Esophagus squamous epithelium (tissue), 4 donors: ENCODE results near the gene EZH2.

Experiments
- CTCF ChIP-seq, 6 experiments: fragments of 450-650 bp in 4 of 6; fragments of 200-600 bp in 2 of 6; sonication (generic) in 2 of 6; IDR thresholded peaks; one replicate each; pipeline ENCODE4 v1.5.1; 2016 to 2019; ENCODE audit warnings: antibody characterized with exemption in 6 of 6, mild to moderate bottlenecking in 4 of 6, moderate library complexity in 4 of 6
- POLR2A ChIP-seq, 4 donors: fragments of 450-650 bp; IDR thresholded peaks; one replicate each; pipeline ENCODE4 v1.6.1; 2017; ENCODE audit warnings: antibody characterized with exemption in 4 of 4, mild to moderate bottlenecking in 4 of 4, moderate library complexity in 3 of 4

GRCh38 chr7:148921806-148922205 lies 37.7 kb upstream of the EZH2 start:
- TF ChIP-seq CTCF (IDR thresholded peaks at IDR 0.05) (no peak), POLR2A (IDR thresholded peaks at IDR 0.05) (no peak)
